ES-I3 (cell line): ENCODE measurements around the gene GOLGA6C.
"Not testable (repeated sequence)": the region's sequence is repeated elsewhere in the genome, so short reads cannot be mapped to it uniquely, and the experiment has no call there.

Source experiments
- H3K36me3 ChIP-seq: 2 replicates; pipeline ENCODE4 v1.6.1; 2013; ENCODE audit warnings: mild to moderate bottlenecking, low read length, control low read depth, moderate library complexity; ENCODE audit not compliant: insufficient read depth
- H3K4me1 ChIP-seq: 2 replicates; pipeline ENCODE4 v1.6.1; 2013; ENCODE audit warnings: mild to moderate bottlenecking, control low read depth, low read length; ENCODE audit not compliant: insufficient read depth
- H3K9ac ChIP-seq: 2 replicates; pipeline ENCODE4 v1.6.1; 2013; ENCODE audit warnings: low read depth, mild to moderate bottlenecking, low read length, moderate library complexity
- H3K9me3 ChIP-seq: 2 replicates; pipeline ENCODE4 v1.6.1; 2013; ENCODE audit warnings: mild to moderate bottlenecking, low read length, moderate library complexity; ENCODE audit not compliant: control insufficient read depth, insufficient read depth

GOLGA6C gene, protein sequence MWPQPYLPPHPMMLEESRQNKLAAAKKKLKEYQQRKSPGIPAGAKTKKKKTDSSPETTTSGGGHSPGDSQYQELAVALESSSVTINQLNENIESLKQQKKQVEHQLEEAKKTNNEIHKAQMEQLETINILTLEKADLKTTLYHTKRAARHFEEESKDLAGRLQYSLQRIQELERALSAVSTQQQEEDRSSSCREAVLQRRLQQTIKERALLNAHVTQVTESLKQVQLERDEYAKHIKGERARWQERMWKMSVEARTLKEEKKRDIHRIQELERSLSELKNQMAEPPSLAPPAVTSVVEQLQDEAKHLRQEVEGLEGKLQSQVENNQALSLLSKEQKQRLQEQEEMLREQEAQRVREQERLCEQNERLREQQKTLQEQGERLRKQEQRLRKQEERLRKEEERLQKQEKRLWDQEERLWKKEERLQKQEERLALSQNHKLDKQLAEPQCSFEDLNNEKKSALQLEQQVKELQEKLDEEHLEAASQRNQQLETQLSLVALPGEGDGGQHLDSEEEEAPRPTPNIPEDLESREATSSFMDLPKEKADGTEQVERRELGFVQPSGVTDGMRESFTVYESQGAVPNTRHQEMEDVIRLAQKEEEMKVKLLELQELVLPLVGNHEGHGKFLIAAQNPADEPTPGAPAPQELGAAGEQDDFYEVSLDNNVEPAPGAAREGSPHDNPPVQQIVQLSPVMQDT

DNA sequence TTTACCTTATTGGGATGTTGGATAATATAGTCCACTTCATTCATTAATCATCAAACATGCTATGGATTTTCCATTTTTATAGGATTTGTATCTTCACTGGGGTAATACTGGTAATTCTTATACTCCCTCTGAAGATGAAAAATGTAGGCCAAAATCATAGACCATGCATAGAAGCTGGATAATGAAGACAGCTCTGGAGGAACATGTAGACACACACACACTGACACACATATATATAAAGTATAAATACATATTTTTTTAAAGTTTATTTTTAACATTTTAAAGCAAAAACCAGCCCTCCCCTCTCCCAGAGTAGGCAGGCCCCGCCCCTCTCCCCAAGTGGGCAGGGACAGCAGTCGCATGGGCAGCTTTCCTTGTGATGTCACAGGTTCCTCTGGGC lies at the start of gene GOLGA6C:
Gene GOLGA6C (plus strand): TSS at position 301 of the 400 bp plus-strand sequence. CDS start 265 bp downstream, outside the sequence.
- not testable (repeated sequence) for H3K9ac ChIP-seq, H3K36me3 ChIP-seq, H3K4me1 ChIP-seq, H3K9me3 ChIP-seq

DNA sequence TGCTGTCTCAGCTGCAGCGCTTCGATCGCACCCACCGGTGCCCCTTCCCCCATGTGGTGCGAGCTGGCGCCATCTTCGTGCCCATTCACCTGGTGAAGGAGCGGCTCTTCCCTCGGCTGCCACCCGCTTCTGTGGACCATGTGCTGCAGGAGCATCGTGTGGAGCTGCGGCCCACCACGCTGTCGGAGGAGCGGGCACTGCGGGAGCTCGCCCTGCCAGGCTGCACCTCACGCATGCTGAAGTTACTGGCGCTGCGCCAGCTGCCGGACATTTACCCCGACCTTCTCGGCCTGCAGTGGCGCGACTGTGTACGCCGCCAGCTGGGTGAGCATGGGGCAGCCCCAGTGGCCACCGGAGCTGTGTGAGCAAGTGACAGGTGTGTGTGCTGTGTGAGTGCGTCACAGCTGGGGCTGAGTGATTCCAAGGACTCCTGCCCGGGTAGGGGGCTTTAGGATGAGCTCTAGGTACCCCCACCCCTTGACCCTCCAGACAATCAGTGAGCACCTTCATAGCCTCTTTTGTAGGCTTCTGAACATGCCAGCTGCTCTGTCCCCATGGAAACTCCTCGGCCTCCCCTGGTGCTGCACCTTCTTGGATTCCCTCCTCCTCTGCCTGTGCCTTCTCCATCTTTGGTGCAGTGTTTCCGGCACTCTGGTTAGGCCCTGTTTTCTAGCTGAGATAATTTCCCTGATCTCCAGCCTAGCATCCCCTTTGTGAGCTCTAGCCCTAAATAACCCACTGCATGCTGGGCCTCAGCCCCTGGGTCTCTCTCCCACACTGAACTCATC lies 49.4 kb upstream of the GOLGA6C start:
- Histone ChIP-seq H3K36me3 (peaks cover 17% of the 10 kb centered on the region), H3K9ac (no peak overlapping the region), H3K4me1 (peaks cover 9% of the 10 kb centered on the region; the same call in 1 of the 2 replicates), H3K9me3 (no peaks in the 10 kb centered on the region)

DNA sequence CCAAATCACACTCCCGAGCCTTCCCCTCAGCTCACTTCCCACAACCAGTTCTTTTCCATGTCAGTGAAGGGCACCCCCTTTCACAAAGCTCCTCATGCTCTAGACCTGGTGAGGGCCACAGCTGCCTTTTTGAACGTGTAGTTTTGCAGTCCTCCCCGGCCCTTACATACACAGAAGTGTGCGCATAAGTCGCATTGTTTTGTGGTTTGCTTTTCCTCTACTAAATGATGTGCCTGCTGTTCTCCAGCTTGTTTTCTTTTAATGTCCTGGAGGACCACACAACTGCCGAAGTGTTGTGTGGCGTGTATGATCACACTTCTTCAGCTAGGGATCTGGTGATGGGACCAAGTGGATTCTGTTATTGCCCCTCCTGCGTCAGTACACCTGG lies 48.9 kb upstream of the GOLGA6C start:
- Histone ChIP-seq H3K4me1 (peaks cover 4% of the 10 kb centered on the region; the same call in 1 of the 2 replicates), H3K36me3 (peaks cover 17% of the 10 kb centered on the region)

GRCh38 chr15:75210811-75211230 lies 47.3 kb upstream of the GOLGA6C start:
- H3K9ac ChIP-seq: no peak overlapping the region

More for the DNA sequence above, 48.9 kb upstream of the GOLGA6C start:
- Histone ChIP-seq H3K9me3 (no peaks in the 10 kb centered on the region), H3K9ac (no peak overlapping the region)

GRCh38 chr15:75211436-75212199 lies 46.5 kb upstream of the GOLGA6C start:
- Histone ChIP-seq H3K36me3 (peaks cover 17% of the 10 kb centered on the region), H3K9me3 (no peaks in the 10 kb centered on the region), H3K9ac (no peak overlapping the region), H3K4me1 (peaks cover 4% of the 10 kb centered on the region; the same call in 1 of the 2 replicates)

More at GRCh38 chr15:75210811-75211230, 47.3 kb upstream of the GOLGA6C start:
- Histone ChIP-seq H3K9me3 (no peaks in the 10 kb centered on the region), H3K4me1 (peaks cover 4% of the 10 kb centered on the region; the same call in 1 of the 2 replicates), H3K36me3 (peaks cover 17% of the 10 kb centered on the region)

DNA sequence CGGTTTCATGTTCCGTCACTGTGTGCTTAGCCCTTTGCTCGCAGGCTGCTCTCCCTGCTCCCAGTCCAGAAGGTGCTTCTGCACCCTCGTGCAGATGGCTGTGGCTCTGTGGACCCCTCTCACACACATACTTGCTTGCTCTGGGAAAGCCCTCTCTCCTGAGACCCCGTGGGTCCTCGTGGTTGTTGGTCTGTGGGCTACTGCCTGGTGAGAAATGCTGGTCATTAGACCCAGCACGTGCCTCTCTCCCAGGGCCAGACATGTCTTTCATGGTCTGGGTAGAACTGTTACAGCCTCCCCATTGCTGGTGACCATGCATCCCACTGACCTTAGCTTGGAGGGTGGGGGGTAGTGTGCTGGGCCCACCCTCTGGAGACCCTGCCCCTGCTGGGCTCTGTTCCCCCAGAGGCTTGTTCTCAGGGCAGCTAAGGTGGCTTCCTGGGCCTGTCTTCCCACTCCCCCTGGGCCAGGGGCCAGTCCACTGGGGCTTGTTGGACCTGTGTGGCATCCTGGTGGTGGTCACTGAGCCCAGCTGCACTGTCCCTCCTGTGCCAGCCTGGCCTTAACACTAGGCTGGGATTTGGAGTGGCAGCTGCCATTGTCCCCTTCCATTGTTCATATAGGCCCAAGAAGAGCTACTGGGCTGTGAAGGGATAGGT lies 45.8 kb upstream of the GOLGA6C start:
- H3K36me3 ChIP-seq: peaks cover 17% of the 10 kb centered on the region
- H3K9me3 ChIP-seq: no peaks in the 10 kb centered on the region
- peaks cover 4% of the 10 kb centered on the region; the same call in 1 of the 2 replicates for H3K4me1 ChIP-seq
- no peak overlapping the region for H3K9ac ChIP-seq

DNA sequence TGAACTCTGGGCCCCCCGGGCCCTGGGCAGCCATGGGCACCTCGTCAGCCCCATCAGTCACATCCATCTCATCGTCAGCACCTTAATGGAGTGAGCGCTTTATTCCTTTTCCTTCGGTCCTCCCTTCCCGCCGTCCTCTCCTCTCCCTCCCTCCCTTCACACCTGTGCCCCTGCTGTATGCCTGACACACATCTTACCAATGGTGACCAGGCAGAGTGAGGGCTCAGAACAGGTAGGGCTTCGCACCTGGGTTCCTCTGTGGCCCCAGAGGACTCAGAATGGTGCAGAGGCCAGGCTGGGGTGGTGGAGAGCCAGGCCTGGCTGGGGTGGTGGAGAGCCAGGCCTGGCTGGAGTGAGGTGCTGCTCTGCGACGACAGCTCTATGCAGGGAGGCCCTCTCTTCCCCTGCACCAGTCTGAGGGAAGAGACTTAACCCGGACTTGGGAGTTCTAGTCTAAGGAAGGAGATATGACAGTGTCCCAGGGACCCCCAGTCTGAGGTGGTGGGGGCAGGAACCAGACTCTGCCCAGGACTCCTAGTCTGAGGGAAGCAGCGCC lies 44.8 kb upstream of the GOLGA6C start:
- Histone ChIP-seq H3K9ac (no peak overlapping the region), H3K36me3 (peaks cover 17% of the 10 kb centered on the region), H3K4me1 (peaks cover 4% of the 10 kb centered on the region; the same call in 1 of the 2 replicates), H3K9me3 (no peaks in the 10 kb centered on the region)

- no peak overlapping the region for H3K9ac ChIP-seq
Measured at GRCh38 chr15:75213768-75214221, 44.3 kb upstream of the GOLGA6C start.

GRCh38 chr15:75214293-75215096 lies 43.6 kb upstream of the GOLGA6C start:
- H3K36me3 ChIP-seq: peaks cover 11% of the 10 kb centered on the region
- no peaks in the 10 kb centered on the region for H3K9me3 ChIP-seq
- peaks cover 4% of the 10 kb centered on the region; the same call in 1 of the 2 replicates for H3K4me1 ChIP-seq
- H3K9ac ChIP-seq: no peak overlapping the region

More at GRCh38 chr15:75213768-75214221, 44.3 kb upstream of the GOLGA6C start:
- Histone ChIP-seq H3K4me1 (peaks cover 4% of the 10 kb centered on the region; the same call in 1 of the 2 replicates), H3K36me3 (peaks cover 16% of the 10 kb centered on the region), H3K9me3 (no peaks in the 10 kb centered on the region)

DNA sequence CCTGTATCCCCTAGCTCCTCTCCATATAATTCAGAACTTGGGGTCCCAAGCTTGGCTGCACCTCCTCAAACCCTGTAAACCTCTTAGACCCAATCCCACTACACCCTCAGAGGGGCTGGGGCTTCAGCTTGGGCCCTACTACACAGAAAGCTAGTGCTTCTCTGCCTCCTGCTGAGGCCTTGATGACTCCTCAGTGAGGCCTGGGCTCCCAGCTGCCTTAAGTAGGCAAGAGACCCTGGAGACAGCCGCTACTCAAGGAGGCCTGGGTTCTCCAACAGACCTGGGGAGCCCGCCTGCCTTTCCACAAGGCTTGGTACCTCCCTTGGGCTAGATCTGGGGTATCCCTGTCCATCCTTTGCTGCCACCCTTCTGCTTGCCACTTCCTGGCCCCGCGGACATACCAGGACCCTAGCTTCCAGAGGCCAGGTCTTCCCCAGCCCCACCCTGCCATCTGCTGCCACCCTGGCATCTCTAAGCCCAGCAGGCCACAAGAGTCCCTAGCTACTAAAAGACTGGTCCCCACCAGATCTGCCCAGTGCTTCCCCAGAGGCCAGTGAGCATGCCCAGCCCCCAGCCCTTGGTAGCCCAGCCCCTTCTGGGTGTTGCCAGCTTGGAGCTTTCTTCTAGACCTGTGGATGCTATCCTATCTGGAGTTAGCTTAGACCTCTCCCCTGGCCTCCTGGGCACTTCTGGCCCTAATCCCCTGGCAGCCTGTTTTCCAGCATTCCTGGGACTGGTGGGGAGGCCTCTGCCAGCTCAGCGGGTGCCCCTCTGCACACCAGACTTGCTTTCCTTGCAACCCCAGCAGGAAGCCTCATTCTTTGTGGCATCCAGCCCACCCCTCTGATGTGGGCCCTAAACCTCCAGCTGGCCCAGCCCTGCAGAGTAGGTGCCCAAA lies 42.8 kb upstream of the GOLGA6C start:
- Histone ChIP-seq H3K9me3 (no peaks in the 10 kb centered on the region), H3K4me1 (peaks cover 4% of the 10 kb centered on the region; the same call in 1 of the 2 replicates), H3K36me3 (peaks cover 7% of the 10 kb centered on the region), H3K9ac (no peak overlapping the region)

DNA sequence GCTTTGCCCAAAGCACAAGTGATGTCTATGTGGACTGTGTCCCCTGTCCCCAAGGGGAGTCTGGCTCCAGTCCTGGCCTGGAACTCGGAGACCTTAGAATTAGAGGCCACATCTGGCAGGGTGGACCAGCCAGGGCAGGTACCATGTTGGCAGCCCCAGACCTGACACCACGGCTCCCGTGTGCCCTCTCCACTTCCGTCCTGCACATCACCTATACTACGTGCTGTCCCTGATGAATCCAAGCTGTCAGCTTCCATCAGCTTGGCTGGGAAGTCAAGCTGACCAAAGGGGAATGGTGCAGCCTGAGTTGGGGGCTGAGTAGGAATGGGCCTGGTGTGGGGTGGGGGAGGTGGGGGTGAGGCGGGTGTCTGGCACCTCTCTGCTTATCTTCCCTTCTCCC lies 41.1 kb upstream of the GOLGA6C start:
- Histone ChIP-seq H3K9ac (no peak overlapping the region), H3K36me3 (no peaks in the 10 kb centered on the region; the same call in 1 of the 2 replicates), H3K4me1 (peaks cover 4% of the 10 kb centered on the region; the same call in 1 of the 2 replicates), H3K9me3 (no peaks in the 10 kb centered on the region)
